Left cardiac atrium (tissue), 4 donors: Measurements from ENCODE around the gene ST6GALNAC1. TPM values are rescaled to one million over a fixed set of nuclear protein-coding genes. Genes with fewer than 3 reads are reported as not detected.

Experiments used
- ATAC-seq, 2 donors: fragments of 200-7000 bp; cut with Tn5 transposase; one replicate each; pipeline ENCODE4 v1.9.1; 2020; ENCODE audit warnings: mild to moderate bottlenecking in 2 of 2, moderate library complexity in 2 of 2
- DNase-seq: peaks from one replicate; pipeline ENCODE4 v3.0.0-alpha.2; 2020
- intact Hi-C, 2 donors: fragments of 100-400 bp; cut with DNase I; formaldehyde crosslinking; loops; one replicate each; pipeline versions ENCODE4 v1.14.1 to v1.15.1; 2022 to 2023
- total RNA-seq, 2 donors: library from RNA; stranded (reverse); fragmentation: NEBNext Ultra II Directional; extraction: Animal tissue kit (Norgen Biotek cat#: 25700); gene quantifications; one replicate each; pipeline ENCODE4 v1.2.1, GENCODE V29; 2021
- donor health status: DM: no; HTN: yes; CAD: no.
- donor health status: DM: no; HTN: yes; CAD: no; lungs with severe emphysema.
- donor health status: DM: yes; HTN: yes; CAD: no.
- donor health status: Dilated cardiomyopathy.

ST6GALNAC1 gene
- total RNA-seq, 2 donors from 2014 or later = 2.4 TPM

- no peak for DNase-seq
- intact Hi-C loops = no loop called here
- ATAC-seq = no peak
These were observed 50.2 kb downstream of the ST6GALNAC1 start for GRCh38 chr17:76593384-76593826.

GRCh38 chr17:76588182-76588581 is 55.4 kb downstream of the ST6GALNAC1 start:
- intact Hi-C loops = no loop called here
- ATAC-seq (no peak), DNase-seq (no peak)

GRCh38 chr17:76586741-76587487 is 56.6 kb downstream of the ST6GALNAC1 start:
- DNase-seq (no peak), ATAC-seq (no peak)
- intact Hi-C loops = no loop called here

- intact Hi-C loops = loop anchor here in 1 of 2 donors (2.0 kb wide), 1 partner anchor 63 kb away; no protein-coding TSS in a partner anchor
- DNase-seq = peak; percentile 76
- peak; percentile 92 for ATAC-seq
These were observed 57.6 kb downstream of the ST6GALNAC1 start, which contains the start of gene ST6GALNAC2 for GRCh38 chr17:76585649-76586593. Gene ST6GALNAC2 (minus strand): TSS chr17:76585860. CDS start chr17:76585808, 52 bp downstream.

GRCh38 chr17:76585033-76585648 is 58.4 kb downstream of the ST6GALNAC1 start:
- intact Hi-C loops = loop anchor here in 1 of 2 donors (2.0 kb wide), 1 partner anchor 62 kb away; no protein-coding TSS in a partner anchor
- peak; percentile 59 for DNase-seq

GRCh38 chr17:76584427-76585032 is 59.0 kb downstream of the ST6GALNAC1 start:
- intact Hi-C loops = loop anchor here in 1 of 2 donors (2.0 kb wide), 1 partner anchor 62 kb away; no protein-coding TSS in a partner anchor
- DNase-seq = no peak
- peak in 1 of 2 donors; percentile 6 for ATAC-seq

More at GRCh38 chr17:76585033-76585648, 58.4 kb downstream of the ST6GALNAC1 start:
- ATAC-seq = peak; percentile 43 to 60

GRCh38 chr17:76582660-76583059 is 60.9 kb downstream of the ST6GALNAC1 start:
- DNase-seq = no peak

GRCh38 chr17:76581515-76581914 is 62.0 kb downstream of the ST6GALNAC1 start:
- ATAC-seq (no peak), DNase-seq (no peak)
- intact Hi-C loops = no loop called here

More at GRCh38 chr17:76582660-76583059, 60.9 kb downstream of the ST6GALNAC1 start:
- no peak for ATAC-seq
- intact Hi-C loops = no loop called here

- ATAC-seq (no peak), DNase-seq (no peak)
- intact Hi-C loops = no loop called here
These were observed 64.3 kb downstream of the ST6GALNAC1 start for GRCh38 chr17:76579281-76579680.

GRCh38 chr17:76578376-76578775 is 65.2 kb downstream of the ST6GALNAC1 start:
- no peak for DNase-seq
- intact Hi-C loops = no loop called here
- no peak for ATAC-seq

GRCh38 chr17:76577876-76578275 is 65.7 kb downstream of the ST6GALNAC1 start:
- intact Hi-C loops = no loop called here
- DNase-seq (no peak), ATAC-seq (no peak)

GRCh38 chr17:76576189-76576588 is 67.4 kb downstream of the ST6GALNAC1 start:
- intact Hi-C loops = no loop called here
- ATAC-seq (no peak), DNase-seq (no peak)

- ATAC-seq (peak in 1 of 2 donors; percentile 48), DNase-seq (no peak)
- intact Hi-C loops = no loop called here
These were observed 68.0 kb downstream of the ST6GALNAC1 start for GRCh38 chr17:76575570-76575969.

Other genes starting within 250 kb of the ST6GALNAC1 start
- 10 to 100 TPM; 28.3 to 29.1 TPM for gene UBE2O, start 190.6 kb downstream of the ST6GALNAC1 start, total RNA-seq
- gene AANAT, start 176.2 kb downstream of the ST6GALNAC1 start, total RNA-seq = not detected
- gene RHBDF2, start 142.3 kb downstream of the ST6GALNAC1 start, total RNA-seq = 10 to 100 TPM; 16.0 to 18.9 TPM
- gene CYGB, start 106.0 kb downstream of the ST6GALNAC1 start, total RNA-seq = 10 to 100 TPM; 45.7 to 70.8 TPM
- gene PRCD, start 103.7 kb downstream of the ST6GALNAC1 start, total RNA-seq = 1 to 10 TPM; 5.5 to 7.7 TPM
- gene ST6GALNAC2, start 57.9 kb downstream of the ST6GALNAC1 start, total RNA-seq = 1 to 10 TPM; 5.0 to 5.1 TPM
- gene MXRA7, start 67.2 kb upstream of the ST6GALNAC1 start, total RNA-seq = 100 to 1,000 TPM; 394 to 506 TPM
- gene JMJD6, start 82.8 kb upstream of the ST6GALNAC1 start, total RNA-seq = 10 to 100 TPM; 44.9 to 55.3 TPM
- gene METTL23, start 83.1 kb upstream of the ST6GALNAC1 start, total RNA-seq = 10 to 100 TPM; 22.0 to 25.7 TPM
- 100 to 1,000 TPM in 1 of 2 donors, 10 to 100 TPM in 1; 78.1 to 108 TPM for gene SRSF2, start 93.6 kb upstream of the ST6GALNAC1 start, total RNA-seq
- gene MFSD11, start 94.4 kb upstream of the ST6GALNAC1 start, total RNA-seq = 10 to 100 TPM; 23.0 to 28.0 TPM
- under 1 TPM; 0.15 to 0.21 TPM for gene MGAT5B, start 224.6 kb upstream of the ST6GALNAC1 start, total RNA-seq